OCI-LY3 (cell line): ENCODE results near the gene GALNT18.

Source experiments
- EZH2phosphoT487 ChIP-seq: fragments of 200-600 bp; shearing (Covaris generic); IDR thresholded peaks from 2 replicates; pipeline ENCODE4 v1.6.1; 2018; ENCODE audit warnings: antibody characterized with exemption, mixed run types, low read depth
- TF ChIP-seq, protein P1 (sequence below): fragments of 200-600, 300-600 bp; sonication (generic); IDR thresholded peaks from 2 replicates; pipeline ENCODE4 v1.5.1; 2014; ENCODE audit warnings: antibody characterized with exemption, low read length, low read depth

DNA sequence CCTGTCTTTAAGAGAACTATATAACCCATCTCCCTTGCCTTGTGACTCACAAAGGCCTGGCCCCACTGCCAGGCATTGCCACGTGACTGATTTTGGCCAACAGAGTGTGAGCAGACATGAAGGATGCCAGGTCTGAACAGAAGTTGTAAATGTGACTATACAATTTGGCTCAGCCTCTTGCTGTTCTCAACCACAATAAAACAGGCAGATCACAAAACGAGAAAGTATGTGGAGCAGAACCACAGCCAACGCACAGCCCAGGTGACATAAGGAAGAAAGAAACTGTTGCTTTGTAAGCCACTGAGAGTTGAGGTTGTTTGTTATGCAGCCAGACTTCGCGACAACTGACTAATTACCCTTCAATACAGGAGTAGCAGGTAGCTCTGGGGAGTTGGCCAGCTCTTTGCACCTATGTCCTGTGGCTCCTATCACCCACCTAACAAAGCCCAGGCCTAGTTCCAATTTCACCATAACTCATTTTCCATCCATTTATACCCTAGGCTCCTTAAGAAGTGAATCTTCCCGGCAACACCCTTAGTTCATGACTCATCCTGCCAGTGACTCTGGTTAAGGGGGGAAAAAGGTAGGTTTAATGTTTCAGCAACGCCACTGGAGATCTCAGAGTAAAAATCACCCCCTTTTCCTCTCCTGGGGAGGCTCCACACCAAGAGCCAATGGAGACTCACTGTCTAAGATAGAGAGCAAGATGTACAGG, 53.7 kb downstream of the GALNT18 start:
- TF ChIP-seq, protein P1, sequence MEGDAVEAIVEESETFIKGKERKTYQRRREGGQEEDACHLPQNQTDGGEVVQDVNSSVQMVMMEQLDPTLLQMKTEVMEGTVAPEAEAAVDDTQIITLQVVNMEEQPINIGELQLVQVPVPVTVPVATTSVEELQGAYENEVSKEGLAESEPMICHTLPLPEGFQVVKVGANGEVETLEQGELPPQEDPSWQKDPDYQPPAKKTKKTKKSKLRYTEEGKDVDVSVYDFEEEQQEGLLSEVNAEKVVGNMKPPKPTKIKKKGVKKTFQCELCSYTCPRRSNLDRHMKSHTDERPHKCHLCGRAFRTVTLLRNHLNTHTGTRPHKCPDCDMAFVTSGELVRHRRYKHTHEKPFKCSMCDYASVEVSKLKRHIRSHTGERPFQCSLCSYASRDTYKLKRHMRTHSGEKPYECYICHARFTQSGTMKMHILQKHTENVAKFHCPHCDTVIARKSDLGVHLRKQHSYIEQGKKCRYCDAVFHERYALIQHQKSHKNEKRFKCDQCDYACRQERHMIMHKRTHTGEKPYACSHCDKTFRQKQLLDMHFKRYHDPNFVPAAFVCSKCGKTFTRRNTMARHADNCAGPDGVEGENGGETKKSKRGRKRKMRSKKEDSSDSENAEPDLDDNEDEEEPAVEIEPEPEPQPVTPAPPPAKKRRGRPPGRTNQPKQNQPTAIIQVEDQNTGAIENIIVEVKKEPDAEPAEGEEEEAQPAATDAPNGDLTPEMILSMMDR = no peak
- no peak for TF ChIP-seq EZH2phosphoT487
